Caco-2 (cell line): ENCODE results near the gene KLF17. TPM values are rescaled to one million over a fixed set of nuclear protein-coding genes. Genes with fewer than 3 reads are reported as not detected.

Experiments used
- BruUV-seq: library from RNA; stranded (reverse); fragments of 400-500 nt; replicated peaks from 2 replicates; lab custom pipeline; 2021; lab: Mats Ljungman, UMichigan
- CTCF ChIA-PET: fragments of 300-600 bp; sonication (Branson Sonifier 250); formaldehyde crosslinking; loops from one replicate; lab custom pipeline; 2022; ENCODE audit warnings: antibody characterized with exemption; lab: Charles Lee
- POLR2A ChIA-PET: fragments of 300-600 bp; sonication (Branson Sonifier 250); formaldehyde crosslinking; loops from one replicate; lab custom pipeline; 2022; ENCODE audit warnings: antibody characterized with exemption; lab: Charles Lee
- DNase-seq, 2 experiments: peaks; one replicate each; pipeline versions ENCODE4 v3.0.0 to v3.0.0-alpha.2; 2020 to 2022
- H3K27me3 ChIP-seq: replicated peaks from 2 replicates; pipeline ENCODE4 v1.6.0; 2011; ENCODE audit warnings: low read length; ENCODE audit not compliant: control insufficient read depth, insufficient read depth
- H3K36me3 ChIP-seq: 2 replicates; pipeline ENCODE4 v1.5.1; 2011; ENCODE audit warnings: low read length; ENCODE audit not compliant: control insufficient read depth, insufficient read depth
- H3K4me1 ChIP-seq: fragments of 250-450 bp; sonication (Bioruptor Pico); 2 replicates; pipeline ENCODE4 v1.5.1; 2020; ENCODE audit warnings: mild to moderate bottlenecking
- H3K4me3 ChIP-seq: 2 replicates; pipeline ENCODE4 v1.5.1; 2011; ENCODE audit warnings: low read depth, mild to moderate bottlenecking, control low read depth, low read length
- H3K9me3 ChIP-seq: fragments of 250-450 bp; sonication (Bioruptor Pico); 2 replicates; pipeline ENCODE4 v1.5.1; 2020; ENCODE audit warnings: mild to moderate bottlenecking, moderate library complexity
- H3K27ac Mint-ChIP-seq: one replicate; pipeline ENCODE4 v1.8.0; 2022; ENCODE audit warnings: mixed read lengths; ENCODE audit not compliant: unreplicated experiment
- H3K27me3 Mint-ChIP-seq: one replicate; pipeline ENCODE4 v1.8.0; 2022; ENCODE audit warnings: mixed read lengths; ENCODE audit not compliant: insufficient read depth, unreplicated experiment
- H3K36me3 Mint-ChIP-seq: one replicate; pipeline ENCODE4 v1.8.0; 2022; ENCODE audit warnings: mild to moderate bottlenecking, mixed read lengths; ENCODE audit not compliant: insufficient read depth, unreplicated experiment
- H3K4me1 Mint-ChIP-seq: one replicate; pipeline ENCODE4 v1.8.0; 2022; ENCODE audit warnings: low read depth, mixed read lengths; ENCODE audit not compliant: unreplicated experiment
- H3K4me3 Mint-ChIP-seq: one replicate; pipeline ENCODE4 v1.8.0; 2022; ENCODE audit warnings: mild to moderate bottlenecking, moderate library complexity, mixed read lengths; ENCODE audit not compliant: unreplicated experiment
- H3K9me3 Mint-ChIP-seq: one replicate; pipeline ENCODE4 v1.8.0; 2022; ENCODE audit warnings: mixed read lengths; ENCODE audit not compliant: unreplicated experiment
- CTCF ChIP-seq, 2 experiments: fragments of 200-600 bp in 1 of 2; IDR thresholded peaks; 1 replicate in 1 of 2; 2 replicates in 1 of 2; pipeline versions ENCODE4 v1.5.1 to v1.8.0; 2011 to 2022; ENCODE audit warnings: antibody characterized with exemption in 1 of 2, control low read depth in 1 of 2, inconsistent platforms in 1 of 2, low read depth in 1 of 2, low read length in 1 of 2, mild to moderate bottlenecking in 1 of 2, moderate library complexity in 1 of 2; ENCODE audit not compliant: insufficient read depth in 1 of 2, severe bottlenecking in 1 of 2, unreplicated experiment in 1 of 2
- intact Hi-C: fragments of 100-400 bp; cut with micrococcal nuclease; formaldehyde crosslinking; loops from one replicate; pipeline ENCODE4 v1.10.0; 2022; ENCODE audit not compliant: unreplicated experiment
- total RNA-seq: library from RNA; stranded (reverse); gene quantifications from 2 replicates; pipeline ENCODE4 v1.2.3, GENCODE V29; 2022

Gene KLF17
- total RNA-seq, 1 experiment from 2014 or later: not detected

- ChIA-PET CTCF (interaction anchor here (0.6 kb wide), 1 partner anchor 347 kb away, joined by 3 read pairs; no protein-coding TSS in a partner anchor), POLR2A (no interaction called here)
- Mint-ChIP-seq H3K4me3 (no peak overlapping the region), H3K9me3 (no peaks in the 10 kb centered on the region), H3K27ac (no peak overlapping the region), H3K27me3 (peaks cover 3% of the 10 kb centered on the region), H3K36me3 (no peaks in the 10 kb centered on the region), H3K4me1 (peaks cover 6% of the 10 kb centered on the region)
- intact Hi-C loops: no loop called here
- Histone ChIP-seq H3K9me3 (no peaks in the 10 kb centered on the region), H3K36me3 (no peaks in the 10 kb centered on the region), H3K4me1 (no peaks in the 10 kb centered on the region), H3K4me3 (no peak overlapping the region), H3K27me3 (no peaks in the 10 kb centered on the region)
- DNase-seq: no peak
- no peak for TF ChIP-seq CTCF (IDR thresholded peaks at IDR 0.05; ENCODE audit: insufficient read depth in 1 of 2, low read depth in 1 of 2, low read length in 1 of 2, severe bottlenecking in 1 of 2, unreplicated experiment in 1 of 2)
- BruUV-seq: no TSS peak
Observed at GRCh38 chr1:44131411-44131810, 12.8 kb downstream of the KLF17 start.

- DNase-seq: no peak
- H3K27me3 Mint-ChIP-seq: peaks cover 3% of the 10 kb centered on the region
- CTCF ChIA-PET: no interaction called here
- H3K4me1 Mint-ChIP-seq: peaks cover 6% of the 10 kb centered on the region
- Histone ChIP-seq H3K36me3 (no peaks in the 10 kb centered on the region), H3K4me3 (no peak overlapping the region), H3K4me1 (no peaks in the 10 kb centered on the region), H3K9me3 (no peaks in the 10 kb centered on the region), H3K27me3 (no peaks in the 10 kb centered on the region)
- intact Hi-C loops: no loop called here
- no peaks in the 10 kb centered on the region for H3K36me3 Mint-ChIP-seq
- H3K27ac Mint-ChIP-seq: no peak overlapping the region
- H3K4me3 Mint-ChIP-seq: no peak overlapping the region
- no peak for TF ChIP-seq CTCF (IDR thresholded peaks at IDR 0.05; ENCODE audit: insufficient read depth in 1 of 2, low read depth in 1 of 2, low read length in 1 of 2, severe bottlenecking in 1 of 2, unreplicated experiment in 1 of 2)
- POLR2A ChIA-PET: no interaction called here
- H3K9me3 Mint-ChIP-seq: no peaks in the 10 kb centered on the region
- no TSS peak for BruUV-seq
Observed at GRCh38 chr1:44134071-44134920, 15.7 kb downstream of the KLF17 start.

- Mint-ChIP-seq H3K36me3 (no peaks in the 10 kb centered on the region), H3K27me3 (peaks cover 3% of the 10 kb centered on the region), H3K4me1 (peaks cover 6% of the 10 kb centered on the region), H3K9me3 (no peaks in the 10 kb centered on the region), H3K4me3 (no peak overlapping the region), H3K27ac (no peak overlapping the region)
- Histone ChIP-seq H3K36me3 (no peaks in the 10 kb centered on the region), H3K27me3 (no peaks in the 10 kb centered on the region), H3K9me3 (no peaks in the 10 kb centered on the region), H3K4me3 (no peak overlapping the region), H3K4me1 (no peaks in the 10 kb centered on the region)
- DNase-seq: no peak
- BruUV-seq: no TSS peak
- intact Hi-C loops: no loop called here
- no peak for TF ChIP-seq CTCF (IDR thresholded peaks at IDR 0.05; ENCODE audit: insufficient read depth in 1 of 2, low read depth in 1 of 2, low read length in 1 of 2, severe bottlenecking in 1 of 2, unreplicated experiment in 1 of 2)
- POLR2A ChIA-PET: no interaction called here
- CTCF ChIA-PET: no interaction called here
Observed at GRCh38 chr1:44135886-44136285, 17.3 kb downstream of the KLF17 start.
